HEK293 (cell line): ENCODE results near the gene USF3.

Experiments used
- CTCF ChIA-PET: fragments of 350-600 bp; formaldehyde crosslinking; extraction: SDS; loops from one replicate; lab custom pipeline; 2021; ENCODE audit warnings: antibody characterized with exemption; lab: Yijun Ruan, JAX
- POLR2A ChIA-PET: fragments of 300-600 bp; formaldehyde crosslinking; extraction: SDS; loops from one replicate; lab custom pipeline; 2020; ENCODE audit warnings: antibody characterized with exemption, inconsistent platforms; lab: Yijun Ruan, JAX
- H3K27ac ChIP-seq: fragments of 200-500 bp; sonication (Bioruptor generic); 2 replicates; pipeline ENCODE4 v1.5.1; 2014; ENCODE audit warnings: low read depth, low read length, control low read depth, inconsistent platforms; ENCODE audit errors: extremely low read depth
- H3K36me3 ChIP-seq, 2 experiments: fragments of 200-500 bp in 1 of 2; sonication (Bioruptor generic) in 1 of 2; 1 replicate in 1 of 2; 2 replicates in 1 of 2; pipeline ENCODE4 v1.5.1; 2014 to 2017; ENCODE audit warnings: inconsistent platforms in 2 of 2, low read length in 2 of 2; ENCODE audit not compliant: control insufficient read depth in 2 of 2, insufficient read depth in 1 of 2
- H3K4me1 ChIP-seq: fragments of 200-500 bp; sonication (Bioruptor generic); 2 replicates; pipeline ENCODE4 v1.5.1; 2014; ENCODE audit warnings: mild to moderate bottlenecking, low read length, inconsistent platforms; ENCODE audit not compliant: control insufficient read depth, insufficient read depth
- H3K4me3 ChIP-seq: 2 replicates; pipeline ENCODE4 v1.5.1; 2011; ENCODE audit warnings: low read depth, mild to moderate bottlenecking, control low read depth, low read length, moderate library complexity
- H3K9me3 ChIP-seq: fragments of 200-500 bp; sonication (Bioruptor generic); 2 replicates; pipeline ENCODE4 v1.5.1; 2014; ENCODE audit warnings: low read depth, low read length, inconsistent platforms; ENCODE audit not compliant: control insufficient read depth, insufficient read depth
- ATF2 ChIP-seq: fragments of 450-650 bp; formaldehyde crosslinking; IDR thresholded peaks from 2 replicates; pipeline ENCODE4 v1.5.1; 2016; ENCODE audit warnings: missing biosample characterization, missing genetic modification characterization, low read depth
- ELK4 ChIP-seq: IDR thresholded peaks from 2 replicates; pipeline ENCODE4 v1.6.1; 2011; ENCODE audit warnings: mild to moderate bottlenecking, low read depth, low read length, borderline replicate concordance
- KLF1 ChIP-seq: fragments of 450-650 bp; formaldehyde crosslinking; IDR thresholded peaks from 2 replicates; pipeline ENCODE4 v1.5.1; 2016; ENCODE audit warnings: missing biosample characterization, missing genetic modification characterization
- TCF7L2 ChIP-seq: IDR thresholded peaks from 2 replicates; pipeline ENCODE4 v1.6.1; 2011; ENCODE audit warnings: low read depth, mild to moderate bottlenecking, inconsistent platforms, low read length, moderate library complexity, borderline replicate concordance
- YY1 ChIP-seq: fragments of 450-650 bp; formaldehyde crosslinking; IDR thresholded peaks from 2 replicates; pipeline ENCODE4 v1.5.1; 2018; ENCODE audit warnings: missing biosample characterization, missing genetic modification characterization
- YY2 ChIP-seq: fragments of 450-650 bp; formaldehyde crosslinking; IDR thresholded peaks from 2 replicates; pipeline ENCODE4 v1.5.1; 2016; ENCODE audit warnings: missing biosample characterization, missing genetic modification characterization
- ZBTB1 ChIP-seq: fragments of 450-650 bp; formaldehyde crosslinking; IDR thresholded peaks from 2 replicates; pipeline ENCODE4 v1.5.1; 2016; ENCODE audit warnings: missing biosample characterization, missing genetic modification characterization
- ZBTB17 ChIP-seq: fragments of 450-650 bp; formaldehyde crosslinking; IDR thresholded peaks from 2 replicates; pipeline ENCODE4 v1.5.1; 2016; ENCODE audit warnings: missing biosample characterization, missing genetic modification characterization
- ZFHX2 ChIP-seq: fragments of 450-650 bp; formaldehyde crosslinking; conservative IDR thresholded peaks from 2 replicates; pipeline ENCODE4 v1.5.1; 2016; ENCODE audit warnings: missing biosample characterization, missing genetic modification characterization
- ZNF132 ChIP-seq: fragments of 450-650 bp; formaldehyde crosslinking; IDR thresholded peaks from 2 replicates; pipeline ENCODE4 v1.5.1; 2017; ENCODE audit warnings: missing biosample characterization, missing genetic modification characterization, borderline replicate concordance
- ZNF169 ChIP-seq: fragments of 450-650 bp; formaldehyde crosslinking; IDR thresholded peaks from 2 replicates; pipeline ENCODE4 v1.5.1; 2016; ENCODE audit warnings: missing biosample characterization, missing genetic modification characterization
- ZNF184 ChIP-seq: fragments of 450-650 bp; IDR thresholded peaks from 2 replicates; pipeline ENCODE4 v1.5.1; 2018; ENCODE audit warnings: missing biosample characterization, mild to moderate bottlenecking, missing genetic modification characterization
- ZNF239 ChIP-seq: fragments of 450-650 bp; formaldehyde crosslinking; IDR thresholded peaks from 2 replicates; pipeline ENCODE4 v1.5.1; 2016; ENCODE audit warnings: missing biosample characterization, missing genetic modification characterization
- ZNF311 ChIP-seq: fragments of 450-650 bp; formaldehyde crosslinking; IDR thresholded peaks from 2 replicates; pipeline ENCODE4 v1.5.1; 2017; ENCODE audit warnings: missing biosample characterization, missing genetic modification characterization, borderline replicate concordance
- ZNF335 ChIP-seq: fragments of 450-650 bp; formaldehyde crosslinking; conservative IDR thresholded peaks from 2 replicates; pipeline ENCODE4 v1.5.1; 2016; ENCODE audit warnings: missing biosample characterization, missing genetic modification characterization
- ZNF341 ChIP-seq: fragments of 450-650 bp; formaldehyde crosslinking; IDR thresholded peaks from 2 replicates; pipeline ENCODE4; 2016; ENCODE audit warnings: low read depth, missing biosample characterization, missing genetic modification characterization
- ZNF37A ChIP-seq: fragments of 450-650 bp; IDR thresholded peaks from 2 replicates; pipeline ENCODE4 v1.5.1; 2018; ENCODE audit warnings: missing biosample characterization, missing genetic modification characterization
- ZNF391 ChIP-seq: fragments of 450-650 bp; formaldehyde crosslinking; IDR thresholded peaks from 2 replicates; pipeline ENCODE4 v1.5.1; 2016; ENCODE audit warnings: low read depth, missing biosample characterization, missing genetic modification characterization, borderline replicate concordance
- ZNF394 ChIP-seq: fragments of 450-650 bp; formaldehyde crosslinking; IDR thresholded peaks from 2 replicates; pipeline ENCODE4 v1.5.1; 2016; ENCODE audit warnings: missing biosample characterization, missing genetic modification characterization, mild to moderate bottlenecking, moderate library complexity, borderline replicate concordance
- ZNF560 ChIP-seq: fragments of 450-650 bp; formaldehyde crosslinking; IDR thresholded peaks from 2 replicates; pipeline ENCODE4 v1.5.1; 2017; ENCODE audit warnings: missing biosample characterization, missing genetic modification characterization, borderline replicate concordance
- ZNF561 ChIP-seq: fragments of 450-650 bp; IDR thresholded peaks from 2 replicates; pipeline ENCODE4 v1.5.1; 2018; ENCODE audit warnings: missing biosample characterization, missing genetic modification characterization, borderline replicate concordance
- ZNF692 ChIP-seq: fragments of 450-650 bp; formaldehyde crosslinking; IDR thresholded peaks from 2 replicates; pipeline ENCODE4 v1.5.1; 2016; ENCODE audit warnings: missing biosample characterization, missing genetic modification characterization
- ZNF830 ChIP-seq: fragments of 450-650 bp; IDR thresholded peaks from 2 replicates; pipeline ENCODE4 v1.5.0; 2018; ENCODE audit warnings: missing biosample characterization, missing genetic modification characterization, low read depth, mild to moderate bottlenecking, moderate library complexity
- ZNF837 ChIP-seq: fragments of 450-650 bp; formaldehyde crosslinking; IDR thresholded peaks from 2 replicates; pipeline ENCODE4 v1.5.1; 2016; ENCODE audit warnings: missing biosample characterization, missing genetic modification characterization
- ZXDB ChIP-seq: fragments of 450-650 bp; formaldehyde crosslinking; IDR thresholded peaks from 2 replicates; pipeline ENCODE4 v1.5.1; 2016; ENCODE audit warnings: missing biosample characterization, missing genetic modification characterization

The USF3 gene

DNA sequence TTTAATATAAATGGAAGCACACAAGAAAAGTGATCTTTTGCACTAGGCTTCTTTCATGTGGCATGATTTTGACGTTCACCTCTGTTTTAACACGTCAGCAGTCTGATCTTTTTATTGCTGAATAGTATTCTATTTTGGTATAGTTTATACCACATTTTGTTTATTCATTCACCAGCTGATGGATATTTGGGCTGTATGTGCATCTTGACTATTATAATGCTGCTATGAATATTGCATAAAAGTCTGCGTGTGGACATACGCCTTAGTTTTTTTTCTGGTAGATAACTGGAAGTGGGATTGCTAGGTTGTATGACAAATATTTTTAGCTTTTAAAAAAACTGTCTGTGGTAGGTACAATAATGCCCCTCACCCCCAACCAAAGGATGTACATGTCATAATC lies 35.3 kb upstream of the USF3 start:
- ChIA-PET POLR2A (no interaction called here), CTCF (no interaction called here)

DNA sequence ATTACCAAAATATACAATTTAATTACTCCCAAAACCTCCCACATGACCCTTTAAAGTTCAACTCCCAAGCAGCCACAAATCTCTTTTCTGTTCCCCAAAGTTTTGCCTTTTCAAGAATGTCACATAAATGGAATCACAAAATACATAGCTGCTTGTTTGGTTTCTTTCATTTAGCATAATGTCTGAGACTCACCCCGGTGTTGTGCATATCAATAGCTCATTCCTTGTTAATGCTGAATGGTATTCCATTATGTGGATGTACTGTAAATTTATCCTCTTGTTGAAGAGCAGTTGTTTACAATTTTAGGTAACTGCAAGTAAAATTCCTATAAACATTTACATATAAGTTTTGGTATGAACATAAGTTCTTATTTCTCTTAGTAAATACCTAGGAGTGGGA lies 34.1 kb upstream of the USF3 start:
- CTCF ChIA-PET = interaction anchor here (0.7 kb wide), 1 partner anchor 13 kb away, joined by 3 read pairs; no protein-coding TSS in a partner anchor
- POLR2A ChIA-PET = interaction anchor here (0.6 kb wide), 1 partner anchor 17 kb away, joined by 3 read pairs; no protein-coding TSS in a partner anchor
- Histone ChIP-seq H3K9me3 (no peaks in the 10 kb centered on the region), H3K4me3 (no peak overlapping the region), H3K27ac (no peak overlapping the region), H3K4me1 (no peaks in the 10 kb centered on the region), H3K36me3 (peaks cover 0 to 10% of the 10 kb centered on the region in 2 experiments; a peak in 2 of 3 replicates)
- TF ChIP-seq ZNF830 (no peak), ZNF394 (no peak), KLF1 (tag by site-specific recombination) (no peak), YY1 (tag by site-specific recombination) (no peak), ZBTB1 (tag by site-specific recombination) (no peak), ZNF335 (tag by site-specific recombination) (no peak), ZBTB17 (tag by site-specific recombination) (no peak), ZNF184 (tag by site-specific recombination) (no peak), ATF2 (tag by site-specific recombination) (no peak), ZFHX2 (tag by site-specific recombination) (no peak), ZNF169 (no peak), ZNF560 (tag by site-specific recombination) (no peak), ZNF132 (tag by site-specific recombination) (no peak), ZNF692 (tag by site-specific recombination) (no peak), ELK4 (no peak), ZNF311 (tag by site-specific recombination) (no peak), ZNF391 (tag by site-specific recombination) (no peak), TCF7L2 (no peak), ZNF837 (tag by site-specific recombination) (no peak)

More for the DNA sequence above, 35.3 kb upstream of the USF3 start:
- H3K27ac ChIP-seq = no peak overlapping the region
- no peak for TF ChIP-seq ZNF394
- TF ChIP-seq YY2 (tag by site-specific recombination) = no peak
- no peak for TF ChIP-seq ZNF561 (tag by site-specific recombination)
- no peak for TF ChIP-seq ZNF37A
- no peak for TF ChIP-seq ZNF341 (tag by site-specific recombination)
- TF ChIP-seq ZXDB (tag by site-specific recombination) = no peak
- no peak for TF ChIP-seq ZNF239 (tag by site-specific recombination)
- no peaks in the 10 kb centered on the region for H3K9me3 ChIP-seq
- no peak overlapping the region for H3K4me3 ChIP-seq
- H3K4me1 ChIP-seq = no peaks in the 10 kb centered on the region
- H3K36me3 ChIP-seq = peaks cover 0 to 10% of the 10 kb centered on the region in 2 experiments; a peak in 2 of 3 replicates
